Brain microvascular endothelial cell (primary cell): ENCODE results near the gene CLEC16A.
"Not testable (repeated sequence)": the region's sequence is repeated elsewhere in the genome, so short reads cannot be mapped to it uniquely, and the experiment has no call there.

Experiments used
- DNase-seq: peaks from one replicate; pipeline ENCODE4 v3.0.0-alpha.2; 2020
- H3K27ac ChIP-seq: fragments of 250-450 bp; sonication (Bioruptor Pico); 2 replicates; pipeline ENCODE4 v1.5.1; 2020; ENCODE audit warnings: mild to moderate bottlenecking, moderate library complexity
- H3K27me3 ChIP-seq: fragments of 250-450 bp; sonication (Bioruptor Pico); replicated peaks from 2 replicates; pipeline ENCODE4 v1.5.1; 2020; ENCODE audit warnings: mild to moderate bottlenecking
- H3K36me3 ChIP-seq: fragments of 250-450 bp; sonication (Bioruptor Pico); replicated peaks from 2 replicates; pipeline ENCODE4 v1.5.1; 2020; ENCODE audit warnings: mild to moderate bottlenecking
- H3K4me3 ChIP-seq: 2 replicates; pipeline ENCODE4 v1.5.1; 2011; ENCODE audit warnings: low read depth, mild to moderate bottlenecking, control low read depth, low read length, moderate library complexity
- in situ Hi-C: cut with HindIII; loops from 2 replicates; pipeline ENCODE4 v1.10.0; 2017; ENCODE audit warnings: low sequenced_read_pairs, low pct_ligation_motif_present
- TF ChIP-seq, protein P1 (sequence below): IDR thresholded peaks from 2 replicates; pipeline ENCODE4 v1.5.1; 2011; ENCODE audit warnings: low read depth, mild to moderate bottlenecking, moderate library complexity, low read length, control low read depth, inconsistent platforms; ENCODE audit errors: missing control alignments

The CLEC16A gene

DNA sequence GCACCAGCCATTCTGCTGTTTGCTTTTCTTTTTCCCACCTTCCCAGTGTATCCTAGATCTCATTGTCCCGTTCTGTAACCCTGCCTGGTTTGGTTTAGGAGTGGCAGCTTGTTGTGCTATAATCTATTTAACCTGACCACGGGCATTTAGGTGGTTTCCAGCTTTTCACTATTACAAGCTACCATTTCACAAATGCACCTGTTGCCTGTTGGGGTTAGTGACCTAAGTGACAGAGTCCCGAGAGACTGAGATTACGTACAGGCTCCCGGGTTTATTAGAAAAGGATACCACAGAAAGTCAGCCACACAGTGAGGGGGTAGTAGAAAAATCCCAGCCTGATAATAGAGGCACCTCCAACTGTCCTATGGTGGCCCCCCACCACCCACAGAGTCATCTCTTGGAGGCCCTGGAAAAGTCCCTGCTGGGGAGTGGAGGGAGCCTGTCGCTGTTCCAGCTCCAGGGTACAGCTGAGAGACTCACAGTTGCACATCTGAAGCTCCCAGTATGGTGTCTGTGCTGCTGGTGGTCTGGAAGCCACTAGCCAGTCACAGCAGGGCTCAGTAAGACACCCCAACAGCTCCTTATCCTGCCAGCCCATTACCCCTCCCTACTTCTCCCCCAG lies 21.2 kb downstream of the CLEC16A start:
- TF ChIP-seq, protein P1, sequence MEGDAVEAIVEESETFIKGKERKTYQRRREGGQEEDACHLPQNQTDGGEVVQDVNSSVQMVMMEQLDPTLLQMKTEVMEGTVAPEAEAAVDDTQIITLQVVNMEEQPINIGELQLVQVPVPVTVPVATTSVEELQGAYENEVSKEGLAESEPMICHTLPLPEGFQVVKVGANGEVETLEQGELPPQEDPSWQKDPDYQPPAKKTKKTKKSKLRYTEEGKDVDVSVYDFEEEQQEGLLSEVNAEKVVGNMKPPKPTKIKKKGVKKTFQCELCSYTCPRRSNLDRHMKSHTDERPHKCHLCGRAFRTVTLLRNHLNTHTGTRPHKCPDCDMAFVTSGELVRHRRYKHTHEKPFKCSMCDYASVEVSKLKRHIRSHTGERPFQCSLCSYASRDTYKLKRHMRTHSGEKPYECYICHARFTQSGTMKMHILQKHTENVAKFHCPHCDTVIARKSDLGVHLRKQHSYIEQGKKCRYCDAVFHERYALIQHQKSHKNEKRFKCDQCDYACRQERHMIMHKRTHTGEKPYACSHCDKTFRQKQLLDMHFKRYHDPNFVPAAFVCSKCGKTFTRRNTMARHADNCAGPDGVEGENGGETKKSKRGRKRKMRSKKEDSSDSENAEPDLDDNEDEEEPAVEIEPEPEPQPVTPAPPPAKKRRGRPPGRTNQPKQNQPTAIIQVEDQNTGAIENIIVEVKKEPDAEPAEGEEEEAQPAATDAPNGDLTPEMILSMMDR, result no peak
- Histone ChIP-seq H3K36me3 (peaks cover 10% of the 10 kb centered on the region), H3K4me3 (no peak overlapping the region), H3K27me3 (no peaks in the 10 kb centered on the region), H3K27ac (no peak overlapping the region)
- in situ Hi-C loops, result loop anchor here (25.0 kb wide), 1 partner anchor 397 kb away; no protein-coding TSS in a partner anchor
- no peak for DNase-seq

DNA sequence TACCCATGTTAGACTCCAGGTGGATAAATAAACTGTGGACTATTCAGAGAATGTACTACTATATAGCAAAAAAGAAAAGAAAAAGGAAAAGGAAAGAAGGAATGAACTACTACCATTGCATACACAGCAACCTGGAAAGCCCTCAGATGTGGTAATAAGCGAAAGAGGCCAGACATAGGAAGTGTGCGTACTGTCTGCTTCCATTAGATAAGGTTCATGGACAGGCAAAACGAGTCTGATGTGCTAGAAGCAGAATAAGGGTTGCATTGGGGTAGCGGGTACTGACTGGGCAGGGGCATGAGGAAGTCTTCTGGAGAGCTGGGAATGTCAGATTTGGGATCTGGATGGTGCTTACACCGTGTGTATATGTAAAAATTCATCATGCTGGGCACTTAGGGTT lies 21.8 kb downstream of the CLEC16A start:
- TF ChIP-seq, protein P1, result no peak
- in situ Hi-C loops, result loop anchor here (25.0 kb wide), 1 partner anchor 396 kb away; no protein-coding TSS in a partner anchor
- Histone ChIP-seq H3K27me3 (no peaks in the 10 kb centered on the region), H3K27ac (no peak overlapping the region), H3K4me3 (no peak overlapping the region), H3K36me3 (peaks cover 14% of the 10 kb centered on the region)
- no peak for DNase-seq

DNA sequence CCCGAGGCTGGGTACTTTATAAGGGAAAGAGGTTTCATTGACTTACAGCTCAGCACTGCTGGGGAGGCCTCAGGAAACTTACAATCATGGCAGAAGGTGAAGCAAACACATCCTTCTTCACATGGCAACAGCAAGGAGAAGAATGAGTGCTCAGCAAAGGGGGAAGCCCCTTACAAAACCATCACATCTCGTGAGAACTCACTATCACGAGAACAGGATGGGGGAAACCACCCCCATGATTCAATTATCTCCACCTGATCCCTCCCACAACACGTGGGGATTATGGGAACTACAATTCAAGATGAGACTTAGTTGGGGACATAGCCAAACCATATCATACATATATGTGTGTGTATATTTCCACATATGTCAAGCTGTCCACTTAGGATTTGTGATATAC lies 22.2 kb downstream of the CLEC16A start:
- peaks cover 17% of the 10 kb centered on the region for H3K36me3 ChIP-seq
- not testable (repeated sequence) for H3K27me3 ChIP-seq, DNase-seq

DNA sequence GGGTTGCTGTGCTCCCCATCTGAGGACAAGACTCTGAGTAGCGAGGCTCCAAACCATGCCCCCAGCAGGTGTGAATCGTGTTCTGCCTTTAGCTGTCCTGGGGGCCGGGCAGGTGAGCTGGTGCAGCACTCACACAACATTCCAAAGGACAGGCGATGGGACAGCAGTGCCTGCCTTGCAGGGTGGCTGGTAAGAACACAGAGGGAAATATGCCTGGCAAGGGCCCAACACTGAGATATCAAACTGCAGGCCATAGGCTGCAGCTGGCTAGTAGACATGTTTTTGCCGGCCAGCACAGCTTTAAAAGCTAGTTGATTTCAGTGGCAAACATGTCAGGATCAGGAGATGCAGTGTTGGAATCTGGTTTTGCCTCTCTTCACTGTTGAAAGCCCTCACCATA lies 23.6 kb downstream of the CLEC16A start:
- in situ Hi-C loops, result loop anchor here (25.0 kb wide), 1 partner anchor 394 kb away; no protein-coding TSS in a partner anchor
- TF ChIP-seq, protein P1, result no peak
- Histone ChIP-seq H3K27me3 (no peaks in the 10 kb centered on the region), H3K4me3 (no peak overlapping the region), H3K27ac (no peak overlapping the region), H3K36me3 (peaks cover 14% of the 10 kb centered on the region)
- no peak for DNase-seq

More for the DNA sequence above, 22.2 kb downstream of the CLEC16A start:
- in situ Hi-C loops, result loop anchor here (25.0 kb wide), 1 partner anchor 396 kb away; no protein-coding TSS in a partner anchor
- H3K27ac ChIP-seq, H3K4me3 ChIP-seq: not testable (repeated sequence)

DNA sequence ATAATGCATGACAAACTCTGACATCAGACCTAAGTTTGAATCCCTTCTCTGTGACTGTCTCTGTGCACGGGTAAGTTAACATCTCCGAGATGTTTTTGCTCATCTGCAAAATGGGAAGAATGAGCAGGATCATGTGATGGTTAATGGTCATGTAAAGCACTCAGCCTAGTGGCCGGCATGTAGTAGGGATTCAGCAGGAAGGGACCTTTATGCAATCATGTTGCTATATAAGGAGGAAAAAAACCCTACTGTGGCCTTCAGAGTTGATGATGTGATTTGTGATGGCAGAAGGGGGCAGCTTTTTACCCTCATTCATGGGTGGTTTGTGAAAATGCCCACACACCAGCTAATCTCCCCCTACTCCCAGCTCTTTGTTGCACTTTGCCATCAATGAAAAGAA lies 24.1 kb downstream of the CLEC16A start:
- no peak for DNase-seq
- Histone ChIP-seq H3K36me3 (peaks cover 10% of the 10 kb centered on the region), H3K27me3 (no peaks in the 10 kb centered on the region), H3K4me3 (no peak overlapping the region), H3K27ac (no peak overlapping the region)
- TF ChIP-seq, protein P1, result no peak
- in situ Hi-C loops, result loop anchor here (25.0 kb wide), 1 partner anchor 394 kb away; no protein-coding TSS in a partner anchor

DNA sequence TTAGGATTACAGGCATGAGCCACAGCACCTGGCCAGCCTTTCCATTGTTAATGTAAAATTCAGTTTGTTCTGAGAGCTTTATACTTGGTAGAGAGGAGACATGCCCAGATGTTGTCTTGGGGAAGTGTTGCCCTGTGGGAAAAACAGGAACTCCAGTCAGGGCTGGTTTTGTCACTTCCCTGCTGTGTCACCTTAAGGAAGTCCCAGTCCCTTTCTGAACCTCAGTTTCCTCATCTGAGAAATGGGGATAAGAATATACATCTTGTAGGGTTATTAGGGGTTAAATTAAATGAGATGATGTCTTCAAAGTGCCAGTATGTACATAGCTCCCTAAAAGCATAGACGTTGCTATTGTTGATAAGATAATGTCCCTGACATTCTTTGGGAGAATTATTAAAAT lies 25.3 kb downstream of the CLEC16A start:
- in situ Hi-C loops, result loop anchor here (25.0 kb wide), 1 partner anchor 393 kb away; no protein-coding TSS in a partner anchor
- H3K27me3 ChIP-seq, result no peaks in the 10 kb centered on the region
- TF ChIP-seq, protein P1, result no peak
- no peak for DNase-seq
- peaks cover 11% of the 10 kb centered on the region for H3K36me3 ChIP-seq
- no peak overlapping the region for H3K27ac ChIP-seq
- no peak overlapping the region for H3K4me3 ChIP-seq
